A549 (cell line): Measurements from ENCODE around the gene JARID2.

Experiments used
- CEBPB ChIP-seq, 2 experiments: fragments of >200 bp in 1 of 2; sonication (Bioruptor Twin) in 1 of 2; formaldehyde crosslinking in 1 of 2; IDR thresholded peaks; 2 replicates each; pipeline ENCODE4 v1.6.1; 2012 to 2016
- MYC ChIP-seq: IDR thresholded peaks from 2 replicates; pipeline ENCODE4 v1.6.1; 2012; ENCODE audit warnings: mild to moderate bottlenecking, inconsistent platforms, low read length, improper control_type of control experiment, borderline replicate concordance
- POLR2AphosphoS2 ChIP-seq: conservative IDR thresholded peaks from 2 replicates; pipeline ENCODE4 v1.6.1; 2012; ENCODE audit warnings: low read length, improper control_type of control experiment, inconsistent platforms
- TF ChIP-seq, protein P1 (sequence below): fragments of >200 bp; sonication (Bioruptor Twin); formaldehyde crosslinking; IDR thresholded peaks from 3 replicates; pipeline ENCODE4 v1.6.1; 2016
- TF ChIP-seq, protein P2 (sequence below): fragments of >200 bp; sonication (Bioruptor Twin); formaldehyde crosslinking; IDR thresholded peaks from 3 replicates; pipeline ENCODE4 v1.5.1; 2016
- TF ChIP-seq, protein P3 (sequence below): fragments of 250-450 bp; sonication (Bioruptor Pico); IDR thresholded peaks from 2 replicates; pipeline ENCODE4 v1.5.0; 2021; ENCODE audit warnings: mild to moderate bottlenecking, moderate library complexity, borderline replicate concordance
- TF ChIP-seq, protein P4 (sequence below): fragments of 150-350 bp; IDR thresholded peaks from 2 replicates; pipeline ENCODE4 v1.6.1; 2014; ENCODE audit warnings: low read depth, mild to moderate bottlenecking, low read length

DNA sequence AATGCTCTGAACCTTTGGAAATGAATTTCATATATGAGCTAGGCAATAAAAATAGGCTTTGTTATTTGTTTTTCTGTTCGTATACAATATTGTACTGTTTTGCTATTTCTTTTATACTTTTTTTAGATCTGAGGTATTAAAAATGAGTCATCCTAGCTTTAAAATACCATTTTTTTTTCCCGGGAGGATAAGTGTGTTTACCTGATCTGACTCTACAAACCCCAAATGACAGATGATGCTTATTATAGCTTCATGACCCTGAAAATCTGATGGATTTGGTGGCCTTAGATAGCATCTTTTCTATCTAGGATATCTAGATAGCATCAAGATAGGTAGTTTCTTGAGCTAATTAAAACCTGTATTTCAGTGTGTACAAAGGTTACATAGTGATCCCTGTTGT is 210.6 kb downstream of the JARID2 start:
- TF ChIP-seq, protein P1, sequence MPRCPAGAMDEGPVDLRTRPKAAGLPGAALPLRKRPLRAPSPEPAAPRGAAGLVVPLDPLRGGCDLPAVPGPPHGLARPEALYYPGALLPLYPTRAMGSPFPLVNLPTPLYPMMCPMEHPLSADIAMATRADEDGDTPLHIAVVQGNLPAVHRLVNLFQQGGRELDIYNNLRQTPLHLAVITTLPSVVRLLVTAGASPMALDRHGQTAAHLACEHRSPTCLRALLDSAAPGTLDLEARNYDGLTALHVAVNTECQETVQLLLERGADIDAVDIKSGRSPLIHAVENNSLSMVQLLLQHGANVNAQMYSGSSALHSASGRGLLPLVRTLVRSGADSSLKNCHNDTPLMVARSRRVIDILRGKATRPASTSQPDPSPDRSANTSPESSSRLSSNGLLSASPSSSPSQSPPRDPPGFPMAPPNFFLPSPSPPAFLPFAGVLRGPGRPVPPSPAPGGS, result no peak
- TF ChIP-seq POLR2AphosphoS2, result no peak
- TF ChIP-seq, protein P2, sequence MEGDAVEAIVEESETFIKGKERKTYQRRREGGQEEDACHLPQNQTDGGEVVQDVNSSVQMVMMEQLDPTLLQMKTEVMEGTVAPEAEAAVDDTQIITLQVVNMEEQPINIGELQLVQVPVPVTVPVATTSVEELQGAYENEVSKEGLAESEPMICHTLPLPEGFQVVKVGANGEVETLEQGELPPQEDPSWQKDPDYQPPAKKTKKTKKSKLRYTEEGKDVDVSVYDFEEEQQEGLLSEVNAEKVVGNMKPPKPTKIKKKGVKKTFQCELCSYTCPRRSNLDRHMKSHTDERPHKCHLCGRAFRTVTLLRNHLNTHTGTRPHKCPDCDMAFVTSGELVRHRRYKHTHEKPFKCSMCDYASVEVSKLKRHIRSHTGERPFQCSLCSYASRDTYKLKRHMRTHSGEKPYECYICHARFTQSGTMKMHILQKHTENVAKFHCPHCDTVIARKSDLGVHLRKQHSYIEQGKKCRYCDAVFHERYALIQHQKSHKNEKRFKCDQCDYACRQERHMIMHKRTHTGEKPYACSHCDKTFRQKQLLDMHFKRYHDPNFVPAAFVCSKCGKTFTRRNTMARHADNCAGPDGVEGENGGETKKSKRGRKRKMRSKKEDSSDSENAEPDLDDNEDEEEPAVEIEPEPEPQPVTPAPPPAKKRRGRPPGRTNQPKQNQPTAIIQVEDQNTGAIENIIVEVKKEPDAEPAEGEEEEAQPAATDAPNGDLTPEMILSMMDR, result no peak
- no peak for TF ChIP-seq CEBPB (IDR thresholded peaks at IDR 0.05)
- no peak for TF ChIP-seq MYC
- TF ChIP-seq, protein P3, sequence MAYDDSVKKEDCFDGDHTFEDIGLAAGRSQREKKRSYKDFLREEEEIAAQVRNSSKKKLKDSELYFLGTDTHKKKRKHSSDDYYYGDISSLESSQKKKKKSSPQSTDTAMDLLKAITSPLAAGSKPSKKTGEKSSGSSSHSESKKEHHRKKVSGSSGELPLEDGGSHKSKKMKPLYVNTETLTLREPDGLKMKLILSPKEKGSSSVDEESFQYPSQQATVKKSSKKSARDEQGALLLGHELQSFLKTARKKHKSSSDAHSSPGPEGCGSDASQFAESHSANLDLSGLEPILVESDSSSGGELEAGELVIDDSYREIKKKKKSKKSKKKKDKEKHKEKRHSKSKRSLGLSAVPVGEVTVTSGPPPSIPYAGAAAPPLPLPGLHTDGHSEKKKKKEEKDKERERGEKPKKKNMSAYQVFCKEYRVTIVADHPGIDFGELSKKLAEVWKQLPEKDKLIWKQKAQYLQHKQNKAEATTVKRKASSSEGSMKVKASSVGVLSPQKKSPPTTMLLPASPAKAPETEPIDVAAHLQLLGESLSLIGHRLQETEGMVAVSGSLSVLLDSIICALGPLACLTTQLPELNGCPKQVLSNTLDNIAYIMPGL, result no peak
- TF ChIP-seq, protein P4, sequence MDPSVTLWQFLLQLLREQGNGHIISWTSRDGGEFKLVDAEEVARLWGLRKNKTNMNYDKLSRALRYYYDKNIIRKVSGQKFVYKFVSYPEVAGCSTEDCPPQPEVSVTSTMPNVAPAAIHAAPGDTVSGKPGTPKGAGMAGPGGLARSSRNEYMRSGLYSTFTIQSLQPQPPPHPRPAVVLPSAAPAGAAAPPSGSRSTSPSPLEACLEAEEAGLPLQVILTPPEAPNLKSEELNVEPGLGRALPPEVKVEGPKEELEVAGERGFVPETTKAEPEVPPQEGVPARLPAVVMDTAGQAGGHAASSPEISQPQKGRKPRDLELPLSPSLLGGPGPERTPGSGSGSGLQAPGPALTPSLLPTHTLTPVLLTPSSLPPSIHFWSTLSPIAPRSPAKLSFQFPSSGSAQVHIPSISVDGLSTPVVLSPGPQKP, result no peak
